HCT116 (cell line): ENCODE results near the gene KRTCAP3. TPM values are rescaled to one million over a fixed set of nuclear protein-coding genes. Genes with fewer than 3 reads are reported as not detected.

Experiments
- ATAC-seq: fragments of 200-7000 bp; cut with Tn5 transposase; 2 replicates; pipeline ENCODE4 v1.9.1; 2020; ENCODE audit warnings: mild to moderate bottlenecking, moderate library complexity
- BruUV-seq: library from RNA; stranded (reverse); fragments of 400-500 nt; replicated peaks from 2 replicates; lab custom pipeline; 2021; lab: Mats Ljungman, UMichigan
- CTCF ChIA-PET: fragments of 300-600 bp; sonication (Branson Sonifier 250); formaldehyde crosslinking; loops from one replicate; lab custom pipeline; 2021; ENCODE audit warnings: antibody characterized with exemption; lab: Charles Lee
- POLR2A ChIA-PET: fragments of 300-600, 350-600 bp; sonication (Branson Sonifier 250); formaldehyde crosslinking; loops from one replicate; lab custom pipeline; 2021; ENCODE audit warnings: antibody characterized with exemption; lab: Charles Lee
- RAD21 ChIA-PET, 2 experiments: fragments of 300-600 bp; sonication (Branson Sonifier 250); formaldehyde crosslinking; loops; one replicate each; lab custom pipeline; 2023; ENCODE audit warnings: low total read pairs in 2 of 2; ENCODE audit not compliant: uncharacterized antibody in 2 of 2, unreplicated experiment in 2 of 2, low non-redundant PET in 1 of 2; lab: Charles Lee
- DNase-seq: peaks from one replicate; pipeline ENCODE4 v3.0.0-alpha.2; 2010; ENCODE audit warnings: low read depth, low spot score
- H2AFZ ChIP-seq: fragments of 200-600 bp; shearing (Covaris generic), sonication (generic); 2 replicates; pipeline ENCODE4 v1.6.1; 2017; ENCODE audit warnings: low read depth, mixed run types, mixed read lengths, antibody characterized with exemption, low read length; ENCODE audit not compliant: poor library complexity, severe bottlenecking
- H3K27ac ChIP-seq: 2 replicates; pipeline ENCODE4 v1.5.1; 2012; ENCODE audit warnings: low read depth, low read length
- H3K27me3 ChIP-seq: fragments of 200-600 bp; sonication (generic); 2 replicates; pipeline ENCODE4 v1.6.1; 2016; ENCODE audit warnings: mixed run types, low read length, mixed read lengths; ENCODE audit not compliant: insufficient read depth
- H3K36me3 ChIP-seq, 2 experiments: fragments of 200-500 bp in 1 of 2; fragments of 200-600 bp in 1 of 2; sonication (Bioruptor generic) in 1 of 2; sonication (generic) in 1 of 2; 2 replicates each; pipeline versions ENCODE4 v1.5.1 to v1.6.1; 2014 to 2016; ENCODE audit warnings: low read length in 2 of 2, inconsistent platforms in 1 of 2, mixed read lengths in 1 of 2, mixed run types in 1 of 2; ENCODE audit not compliant: insufficient read depth in 2 of 2, control insufficient read depth in 1 of 2
- H3K4me1 ChIP-seq, 2 experiments: fragments of 200-600 bp in 1 of 2; sonication (generic) in 1 of 2; 2 replicates each; pipeline versions ENCODE4 v1.5.1 to v1.6.1; 2012 to 2017; ENCODE audit warnings: low read length in 2 of 2, inconsistent platforms in 1 of 2, mild to moderate bottlenecking in 1 of 2, mixed read lengths in 1 of 2, mixed run types in 1 of 2, moderate library complexity in 1 of 2; ENCODE audit not compliant: insufficient read depth in 2 of 2, control insufficient read depth in 1 of 2
- H3K4me2 ChIP-seq: fragments of 200-600 bp; sonication (generic); 2 replicates; pipeline ENCODE4 v1.6.1; 2017; ENCODE audit warnings: mixed run types, low read length, mixed read lengths
- H3K4me3 ChIP-seq, 2 experiments: fragments of 200-600 bp in 1 of 2; sonication (generic) in 1 of 2; replicated peaks in 1 of 2; 2 replicates each; pipeline ENCODE4 v1.5.1; 2011 to 2016; ENCODE audit warnings: low read length in 2 of 2, control low read depth in 1 of 2, low read depth in 1 of 2, mild to moderate bottlenecking in 1 of 2, mixed read lengths in 1 of 2, mixed run types in 1 of 2
- H3K79me2 ChIP-seq: fragments of 200-600 bp; sonication (generic); 2 replicates; pipeline ENCODE4 v1.6.1; 2017; ENCODE audit warnings: mild to moderate bottlenecking, mixed run types, low read length, moderate library complexity, mixed read lengths; ENCODE audit not compliant: insufficient read depth
- H3K9ac ChIP-seq: fragments of 200-600 bp; sonication (generic); 2 replicates; pipeline ENCODE4 v1.6.1; 2016; ENCODE audit warnings: low read length, mixed read lengths
- H3K9me2 ChIP-seq: fragments of 200-600 bp; sonication (generic), shearing (Covaris generic); 2 replicates; pipeline ENCODE4 v1.6.1; 2017; ENCODE audit warnings: mixed run types, mild to moderate bottlenecking, moderate library complexity; ENCODE audit not compliant: insufficient read depth
- H3K9me3 ChIP-seq, 2 experiments: fragments of 200-500 bp in 1 of 2; fragments of 200-600 bp in 1 of 2; sonication (Bioruptor generic) in 1 of 2; sonication (generic) in 1 of 2; 2 replicates each; pipeline ENCODE4 v1.6.1; 2014 to 2017; ENCODE audit warnings: low read length in 2 of 2, mixed read lengths in 2 of 2, inconsistent platforms in 1 of 2, low read depth in 1 of 2, mild to moderate bottlenecking in 1 of 2, mixed run types in 1 of 2, moderate library complexity in 1 of 2; ENCODE audit not compliant: control insufficient read depth in 1 of 2, insufficient read depth in 1 of 2
- H4K20me1 ChIP-seq: fragments of 200-600 bp; sonication (generic), shearing (Covaris generic); 2 replicates; pipeline ENCODE4 v1.6.1; 2017; ENCODE audit warnings: mixed run types, mild to moderate bottlenecking, moderate library complexity; ENCODE audit not compliant: insufficient read depth
- CBX3 ChIP-seq: IDR thresholded peaks from 2 replicates; pipeline ENCODE4 v1.6.1; 2012; ENCODE audit warnings: low read depth
- CEBPB ChIP-seq: IDR thresholded peaks from 2 replicates; pipeline ENCODE4 v1.6.1; 2012; ENCODE audit warnings: low read depth
- CTCF ChIP-seq, 3 experiments: fragments of 200-600 bp in 1 of 3; sonication (generic) in 1 of 3; IDR thresholded peaks in 2 of 3; conservative IDR thresholded peaks in 1 of 3; 2 replicates each; pipeline ENCODE4 v1.5.1; 2012 to 2017; ENCODE audit warnings: low read depth in 2 of 3, low read length in 2 of 3, antibody characterized with exemption in 1 of 3, borderline replicate concordance in 1 of 3, control low read depth in 1 of 3, mild to moderate bottlenecking in 1 of 3, mixed read lengths in 1 of 3, mixed run types in 1 of 3, moderate library complexity in 1 of 3; ENCODE audit not compliant: insufficient read depth in 1 of 3
- EGR1 ChIP-seq: IDR thresholded peaks from 2 replicates; pipeline ENCODE4 v1.6.1; 2012; ENCODE audit warnings: low read depth
- ELF1 ChIP-seq: IDR thresholded peaks from 2 replicates; pipeline ENCODE4 v1.6.1; 2012; ENCODE audit warnings: low read depth, borderline replicate concordance
- EZH2 ChIP-seq: fragments of 200-600 bp; sonication (generic); IDR thresholded peaks from 2 replicates; pipeline ENCODE4 v1.6.1; 2017; ENCODE audit warnings: antibody characterized with exemption, mixed run types
- EZH2phosphoT487 ChIP-seq: fragments of 200-600 bp; IDR thresholded peaks from 2 replicates; pipeline ENCODE4 v1.6.1; 2018; ENCODE audit warnings: antibody characterized with exemption, borderline replicate concordance
- FOSL1 ChIP-seq: IDR thresholded peaks from 2 replicates; pipeline ENCODE4 v1.6.1; 2012; ENCODE audit warnings: low read depth
- MAX ChIP-seq: IDR thresholded peaks from 2 replicates; pipeline ENCODE4 v1.6.1; 2012
- POLR2A ChIP-seq: IDR thresholded peaks from 2 replicates; pipeline ENCODE4 v1.7.0; 2011; ENCODE audit warnings: borderline replicate concordance; ENCODE audit not compliant: insufficient read depth, insufficient read length; ENCODE audit errors: extremely low read depth
- POLR2AphosphoS5 ChIP-seq: IDR thresholded peaks from 2 replicates; pipeline ENCODE4 v1.6.1; 2011; ENCODE audit warnings: mild to moderate bottlenecking, low read depth, low read length, moderate library complexity
- RAD21 ChIP-seq: IDR thresholded peaks from 2 replicates; pipeline ENCODE4 v1.6.1; 2012; ENCODE audit warnings: low read depth, mild to moderate bottlenecking
- REST ChIP-seq: IDR thresholded peaks from 2 replicates; pipeline ENCODE4 v1.6.1; 2012; ENCODE audit warnings: low read depth
- SIN3A ChIP-seq: IDR thresholded peaks from 2 replicates; pipeline ENCODE4 v1.6.1; 2012; ENCODE audit warnings: low read depth
- SP1 ChIP-seq: IDR thresholded peaks from 2 replicates; pipeline ENCODE4 v1.6.1; 2012; ENCODE audit warnings: low read depth
- SRF ChIP-seq: IDR thresholded peaks from 2 replicates; pipeline ENCODE4 v1.6.1; 2012; ENCODE audit warnings: low read depth
- TCF7L2 ChIP-seq: IDR thresholded peaks from 2 replicates; pipeline ENCODE4 v1.7.0; 2011; ENCODE audit warnings: borderline replicate concordance, inconsistent platforms; ENCODE audit not compliant: insufficient read depth, insufficient read length; ENCODE audit errors: extremely low read depth
- ZBTB33 ChIP-seq: IDR thresholded peaks from 2 replicates; pipeline ENCODE4 v1.6.1; 2011; ENCODE audit warnings: mild to moderate bottlenecking, low read length, moderate library complexity; ENCODE audit not compliant: insufficient replicate concordance; ENCODE audit errors: extremely low read depth
- ZFX ChIP-seq: fragments of 450-650 bp; IDR thresholded peaks from 2 replicates; pipeline ENCODE4 v1.6.1; 2017
- ZNF274 ChIP-seq: fragments of 200-500 bp; sonication (Bioruptor generic); IDR thresholded peaks from 2 replicates; pipeline ENCODE4 v1.6.1; 2014; ENCODE audit warnings: mild to moderate bottlenecking, low read depth, low read length, inconsistent platforms
- intact Hi-C: fragments of 100-400 bp; cut with micrococcal nuclease; formaldehyde crosslinking; loops from 2 replicates; pipeline ENCODE4 v1.10.0; 2022
- total RNA-seq: library from RNA; stranded (reverse); gene quantifications from one replicate; pipeline ENCODE4 v1.2.1, GENCODE V29; 2021; ENCODE audit not compliant: unreplicated experiment

KRTCAP3 gene
- total RNA-seq, 1 experiment from 2014 or later, result 65.7 TPM

GRCh38 chr2:27435628-27436027, 6.6 kb upstream of the KRTCAP3 start:
- no peak overlapping the region for H3K4me3 ChIP-seq
- POLR2A ChIA-PET, result no interaction called here
- intact Hi-C loops, result no loop called here
- H3K9me2 ChIP-seq, result no peaks in the 10 kb centered on the region
- H3K36me3 ChIP-seq, result peaks cover 49 to 56% of the 10 kb centered on the region in 2 experiments
- no peaks in the 10 kb centered on the region for H3K27me3 ChIP-seq
- no peaks in the 10 kb centered on the region for H4K20me1 ChIP-seq
- no peak overlapping the region for H3K9ac ChIP-seq
- CTCF ChIA-PET, result no interaction called here
- RAD21 ChIA-PET, result no interaction called here
- no peak overlapping the region for H3K4me2 ChIP-seq
- DNase-seq, result no peak
- ATAC-seq, result no peak
- peaks cover 5 to 8% of the 10 kb centered on the region in 2 experiments for H3K4me1 ChIP-seq
- H3K79me2 ChIP-seq, result peaks cover 22% of the 10 kb centered on the region
- no peaks in the 10 kb centered on the region for H3K9me3 ChIP-seq
- TF ChIP-seq REST, result no peak
- no peak for TF ChIP-seq POLR2AphosphoS5
- TF ChIP-seq CBX3, result no peak
- no peak for TF ChIP-seq FOSL1
- TF ChIP-seq EZH2, result no peak
- TF ChIP-seq ELF1, result no peak
- no peak for TF ChIP-seq POLR2A
- TF ChIP-seq EZH2phosphoT487, result no peak
- TF ChIP-seq CTCF (IDR thresholded peaks at IDR 0.05 in 2 of 3, conservative IDR thresholded peaks at IDR 0.05 in 1 of 3; ENCODE audit: borderline replicate concordance in 1 of 3, insufficient read depth in 1 of 3, low read depth in 2 of 3, low read length in 2 of 3), result no peak
- no peak for TF ChIP-seq CEBPB
- TF ChIP-seq ZNF274, result no peak
- no peak for TF ChIP-seq ZFX
- TF ChIP-seq EGR1, result no peak
- no peak for TF ChIP-seq MAX
- no peak for TF ChIP-seq SP1
- TF ChIP-seq SIN3A, result no peak
- TF ChIP-seq TCF7L2, result no peak
- TF ChIP-seq ZBTB33, result no peak
- TF ChIP-seq RAD21, result no peak
- TF ChIP-seq SRF, result no peak
- BruUV-seq, result no TSS peak
- no peak overlapping the region for H2AFZ ChIP-seq
- H3K27ac ChIP-seq, result no peak overlapping the region
